ENCODE data around the gene TMEM60. TPM values are rescaled to one million over a fixed set of nuclear protein-coding genes. Genes with fewer than 3 reads are reported as not detected.

TMEM60 gene
- total and polyA plus RNA-seq, 2 donors (not counting 1 experiment from before 2014, with no cell fraction given): 5.0 to 20.4 TPM

- Histone ChIP-seq H3K9me3 (ENCODE audit: control extremely low read depth in 1 of 3, control insufficient read depth in 2 of 3, insufficient read depth in 1 of 3, low read length in 2 of 3) (no peaks in the 10 kb centered on the region), H2AFZ (ENCODE audit: insufficient read depth, low read depth, low read length, poor library complexity, severe bottlenecking) (no peak overlapping the region), H3K4me1 (ENCODE audit: control insufficient read depth in 2 of 2, insufficient read depth in 2 of 2, low read length in 2 of 2) (peaks cover 3 to 4% of the 10 kb centered on the region in 2 donors), H3K4me3 (ENCODE audit: control extremely low read depth in 1 of 5, extremely low read depth in 1 of 5, insufficient read depth in 1 of 5, low read depth in 2 of 5, low read length in 4 of 5) (no peak overlapping the region), H3K27ac (ENCODE audit: low read length in 2 of 2) (no peak overlapping the region), H3K27me3 (replicated peaks in 1 of 4; ENCODE audit: control extremely low read depth in 1 of 4, control insufficient read depth in 3 of 4, insufficient read depth in 4 of 4, low read length in 3 of 4) (no peaks in the 10 kb centered on the region), H3K79me2 (ENCODE audit: control insufficient read depth, insufficient read depth, low read length) (peaks cover 67% of the 10 kb centered on the region), H3K9ac (ENCODE audit: low read length) (no peak overlapping the region), H4K20me1 (ENCODE audit: control insufficient read depth, insufficient read depth, low read length, poor library complexity, severe bottlenecking) (peaks cover 20% of the 10 kb centered on the region), H3K4me2 (replicated peaks; ENCODE audit: low read depth, low read length, poor library complexity, severe bottlenecking) (no peak overlapping the region), H3K36me3 (replicated peaks in 1 of 2; ENCODE audit: control extremely low read depth in 1 of 2, control insufficient read depth in 1 of 2, extremely low read depth in 1 of 2, insufficient read depth in 2 of 2, low read length in 1 of 2) (peaks cover 10 to 32% of the 10 kb centered on the region in 2 experiments)
- TF ChIP-seq EZH2 (IDR thresholded peaks at IDR 0.05; ENCODE audit: borderline replicate concordance, insufficient read depth, low read depth, low read length, poor library complexity, severe bottlenecking): no peak
- TF ChIP-seq CTCF (IDR thresholded peaks at IDR 0.05): no peak
- ChIA-PET CTCF (interaction anchor here (1.1 kb wide), 1 partner anchor 101 kb away, joined by 3 read pairs; no protein-coding TSS in a partner anchor), POLR2A (no interaction called here)
- Mint-ChIP-seq H3K4me3 (no peak overlapping the region), H3K4me1 (peaks cover 17% of the 10 kb centered on the region), H3K27me3 (no peaks in the 10 kb centered on the region), H3K9me3 (ENCODE audit: insufficient read depth) (no peaks in the 10 kb centered on the region), H3K27ac (peak overlapping the region; percentile 5)
- intact Hi-C loops (cut with micrococcal nuclease): loop anchor here (10.0 kb wide), 1 partner anchor 387 kb away; no protein-coding TSS in a partner anchor
- DNase-seq (no peak), ATAC-seq (ENCODE audit: low read depth) (no peak)
- 11% methylated on average over 1 of the region's 2 CpGs for WGBS (ENCODE audit: insufficient coverage)
Observed at GRCh38 chr7:77752016-77752415, 46.2 kb downstream of the TMEM60 start.

GRCh38 chr7:77747718-77748117 lies 50.5 kb downstream of the TMEM60 start:
- Histone ChIP-seq H3K9ac (ENCODE audit: low read length) (no peak overlapping the region), H3K9me3 (ENCODE audit: control extremely low read depth in 1 of 3, control insufficient read depth in 2 of 3, insufficient read depth in 1 of 3, low read length in 2 of 3) (no peaks in the 10 kb centered on the region), H3K4me3 (ENCODE audit: control extremely low read depth in 1 of 5, extremely low read depth in 1 of 5, insufficient read depth in 1 of 5, low read depth in 2 of 5, low read length in 4 of 5) (no peak overlapping the region), H3K4me2 (replicated peaks; ENCODE audit: low read depth, low read length, poor library complexity, severe bottlenecking) (no peak overlapping the region), H2AFZ (ENCODE audit: insufficient read depth, low read depth, low read length, poor library complexity, severe bottlenecking) (no peak overlapping the region), H3K79me2 (ENCODE audit: control insufficient read depth, insufficient read depth, low read length) (peaks cover 88% of the 10 kb centered on the region), H3K27ac (ENCODE audit: low read length in 2 of 2) (no peak overlapping the region), H3K36me3 (replicated peaks in 1 of 2; ENCODE audit: control extremely low read depth in 1 of 2, control insufficient read depth in 1 of 2, extremely low read depth in 1 of 2, insufficient read depth in 2 of 2, low read length in 1 of 2) (peaks cover 8 to 35% of the 10 kb centered on the region in 2 experiments), H4K20me1 (ENCODE audit: control insufficient read depth, insufficient read depth, low read length, poor library complexity, severe bottlenecking) (peaks cover 32% of the 10 kb centered on the region), H3K4me1 (ENCODE audit: control insufficient read depth in 2 of 2, insufficient read depth in 2 of 2, low read length in 2 of 2) (peaks cover 3 to 8% of the 10 kb centered on the region in 2 donors), H3K27me3 (replicated peaks in 1 of 4; ENCODE audit: control extremely low read depth in 1 of 4, control insufficient read depth in 3 of 4, insufficient read depth in 4 of 4, low read length in 3 of 4) (no peaks in the 10 kb centered on the region)
- intact Hi-C loops (cut with micrococcal nuclease): no loop called here
- Mint-ChIP-seq H3K4me3 (no peak overlapping the region), H3K27me3 (no peaks in the 10 kb centered on the region), H3K9me3 (ENCODE audit: insufficient read depth) (no peaks in the 10 kb centered on the region), H3K4me1 (peaks cover 21% of the 10 kb centered on the region), H3K27ac (no peak overlapping the region)
- no peak for DNase-seq
- ChIA-PET CTCF (interaction anchor here (0.9 to 2.4 kb wide), 6 partner anchors 9 to 186 kb away, joined by 3 to 11 read pairs (median 4); no protein-coding TSS in a partner anchor), POLR2A (no interaction called here)
- ATAC-seq (ENCODE audit: low read depth): no peak
- no peak for TF ChIP-seq EZH2 (IDR thresholded peaks at IDR 0.05; ENCODE audit: borderline replicate concordance, insufficient read depth, low read depth, low read length, poor library complexity, severe bottlenecking)
- TF ChIP-seq CTCF (IDR thresholded peaks at IDR 0.05): no peak
- no CpG with 5 or more reads among the region's 1 CpG for WGBS (ENCODE audit: insufficient coverage)

All from B cell (primary cell).